ENCODE results near the gene HMGCS1. TPM values are rescaled to one million over a fixed set of nuclear protein-coding genes. Genes with fewer than 3 reads are reported as not detected.

HMGCS1 gene
- total and polyA plus RNA-seq, 2 of the 13 experiments (the other 11 are each of a cell fraction or from before 2014, with no cell fraction given): 56.8 to 318 TPM

DNA sequence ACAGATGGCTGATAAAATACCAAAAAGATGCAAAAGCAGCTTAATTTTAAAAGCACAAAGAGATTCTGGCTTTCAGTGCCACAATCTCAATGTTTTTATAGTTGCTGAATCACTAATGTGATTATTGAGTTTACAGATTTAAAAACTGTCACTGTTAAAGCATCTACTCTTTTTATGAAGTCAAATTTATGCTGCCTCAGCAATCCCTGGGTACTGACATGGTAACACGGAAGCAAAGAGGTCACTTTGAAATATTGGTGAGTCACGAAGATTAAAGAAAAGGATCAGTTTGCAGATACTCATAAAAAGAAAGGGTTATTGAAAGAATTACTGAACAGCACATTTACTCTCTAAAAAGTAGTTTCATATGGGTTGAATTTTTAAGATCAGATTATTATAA is 39.7 kb upstream of the HMGCS1 start:
- no peaks in the 10 kb centered on the region for H3K36me3 ChIP-seq (replicated peaks in 1 of 2; ENCODE audit: control insufficient read depth in 1 of 2, insufficient read depth in 2 of 2, low read length in 2 of 2)
- BruUV-seq (replicated peaks): no TSS peak
- no peak overlapping the region for H3K27ac ChIP-seq (ENCODE audit: extremely low read length, insufficient read depth, low read length)
- no peak for ATAC-seq
- no peak overlapping the region for H3K4me2 ChIP-seq (ENCODE audit: low read depth, low read length)
- H4K20me1 ChIP-seq (ENCODE audit: insufficient read depth, low read length): no peaks in the 10 kb centered on the region
- no peak overlapping the region for H3K9ac ChIP-seq (ENCODE audit: insufficient read depth, low read depth, low read length)
- H3K27me3 ChIP-seq (ENCODE audit: control insufficient read depth in 1 of 2, insufficient read depth in 2 of 2, low read length in 2 of 2): 0 out of 5 replicates have a peak, but pooled peaks cover 0 to 9% of the 10 kb centered on the region in 2 experiments
- ChIA-PET CTCF (ENCODE audit: low intra/inter-chr PET ratio, low total read pairs) (no interaction called here), POLR2A (no interaction called here)
- WGBS (ENCODE audit: low lambda C conversion rate): 72% methylated on average over 2 of the region's 2 CpGs
- no peak overlapping the region for H3K4me3 ChIP-seq (replicated peaks in 1 of 3; ENCODE audit: insufficient read depth in 1 of 3, low read depth in 2 of 3, low read length in 3 of 3)
- no peaks in the 10 kb centered on the region for H3K9me3 ChIP-seq (ENCODE audit: low read length)
- intact Hi-C loops (cut with micrococcal nuclease; ENCODE audit: unreplicated experiment) (no loop called here), in situ Hi-C loops (cut with HindIII; ENCODE audit: extremely low pct_ligation_motif_present, low pct_unique_long_range_greater_than_20kb) (no loop called here)
- TF ChIP-seq KLF13 (CRISPR knock-in tag; IDR thresholded peaks at IDR 0.05): no peak
- TF ChIP-seq, protein P1, sequence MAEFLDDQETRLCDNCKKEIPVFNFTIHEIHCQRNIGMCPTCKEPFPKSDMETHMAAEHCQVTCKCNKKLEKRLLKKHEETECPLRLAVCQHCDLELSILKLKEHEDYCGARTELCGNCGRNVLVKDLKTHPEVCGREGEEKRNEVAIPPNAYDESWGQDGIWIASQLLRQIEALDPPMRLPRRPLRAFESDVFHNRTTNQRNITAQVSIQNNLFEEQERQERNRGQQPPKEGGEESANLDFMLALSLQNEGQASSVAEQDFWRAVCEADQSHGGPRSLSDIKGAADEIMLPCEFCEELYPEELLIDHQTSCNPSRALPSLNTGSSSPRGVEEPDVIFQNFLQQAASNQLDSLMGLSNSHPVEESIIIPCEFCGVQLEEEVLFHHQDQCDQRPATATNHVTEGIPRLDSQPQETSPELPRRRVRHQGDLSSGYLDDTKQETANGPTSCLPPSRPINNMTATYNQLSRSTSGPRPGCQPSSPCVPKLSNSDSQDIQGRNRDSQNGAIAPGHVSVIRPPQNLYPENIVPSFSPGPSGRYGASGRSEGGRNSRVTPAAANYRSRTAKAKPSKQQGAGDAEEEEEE (CRISPR knock-in tag; IDR thresholded peaks at IDR 0.05; ENCODE audit: borderline replicate concordance): no peak
- peak; percentile 94 for TF ChIP-seq MAFF (IDR thresholded peaks at IDR 0.05; ENCODE audit: low read depth, low read length)
- TF ChIP-seq, protein P2, sequence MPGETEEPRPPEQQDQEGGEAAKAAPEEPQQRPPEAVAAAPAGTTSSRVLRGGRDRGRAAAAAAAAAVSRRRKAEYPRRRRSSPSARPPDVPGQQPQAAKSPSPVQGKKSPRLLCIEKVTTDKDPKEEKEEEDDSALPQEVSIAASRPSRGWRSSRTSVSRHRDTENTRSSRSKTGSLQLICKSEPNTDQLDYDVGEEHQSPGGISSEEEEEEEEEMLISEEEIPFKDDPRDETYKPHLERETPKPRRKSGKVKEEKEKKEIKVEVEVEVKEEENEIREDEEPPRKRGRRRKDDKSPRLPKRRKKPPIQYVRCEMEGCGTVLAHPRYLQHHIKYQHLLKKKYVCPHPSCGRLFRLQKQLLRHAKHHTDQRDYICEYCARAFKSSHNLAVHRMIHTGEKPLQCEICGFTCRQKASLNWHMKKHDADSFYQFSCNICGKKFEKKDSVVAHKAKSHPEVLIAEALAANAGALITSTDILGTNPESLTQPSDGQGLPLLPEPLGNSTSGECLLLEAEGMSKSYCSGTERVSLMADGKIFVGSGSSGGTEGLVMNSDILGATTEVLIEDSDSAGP (CRISPR knock-in tag; IDR thresholded peaks at IDR 0.05; ENCODE audit: borderline replicate concordance): no peak
- no peak for TF ChIP-seq HDAC1 (CRISPR knock-in tag; IDR thresholded peaks at IDR 0.05)
- no peak for TF ChIP-seq ZNF577 (CRISPR knock-in tag; IDR thresholded peaks at IDR 0.05; ENCODE audit: borderline replicate concordance, low read depth)
- TF ChIP-seq ZNF160 (CRISPR knock-in tag; IDR thresholded peaks at IDR 0.05): no peak
- TF ChIP-seq MAFK (conservative IDR thresholded peaks at IDR 0.05 in 1 of 2, IDR thresholded peaks at IDR 0.05 in 1 of 2; ENCODE audit: low read length in 2 of 2): peak; percentile 93 to 96
- TF ChIP-seq ZNF550 (CRISPR knock-in tag; IDR thresholded peaks at IDR 0.05; ENCODE audit: borderline replicate concordance): no peak
- DNase-seq (ENCODE audit: low spot score): no peak
- H2AFZ ChIP-seq (ENCODE audit: low read length): no peak overlapping the region
- H3K4me1 ChIP-seq (ENCODE audit: insufficient read depth, low read length): peaks cover 28% of the 10 kb centered on the region
- no peak for FAIRE-seq
- H3K79me2 ChIP-seq (ENCODE audit: insufficient read depth, low read length): no peaks in the 10 kb centered on the region
